Stimulated activated CD4-positive, alpha-beta T cell treated with anti-CD3 and anti-CD28 coated beads, Interleukin-12 subunit alpha, Interleukin-12 subunit beta, amount 100 ng/mL, for 4 hours (primary cell): ENCODE results near the gene EIF4G3.
"Not testable (repeated sequence)": the region's sequence is repeated elsewhere in the genome, so short reads cannot be mapped to it uniquely, and the experiment has no call there.

Source experiments
- DNase-seq: peaks from one replicate; pipeline ENCODE4 v3.0.0-alpha.2; 2020

Gene EIF4G3

GRCh38 chr1:21065851-21066250 lies 110.8 kb downstream of the EIF4G3 start:
- no peak for DNase-seq

- DNase-seq, result no peak
These were observed 112.6 kb downstream of the EIF4G3 start for GRCh38 chr1:21064057-21064456.

- no peak for DNase-seq
These were observed 116.2 kb downstream of the EIF4G3 start for GRCh38 chr1:21060523-21060922.

- no peak for DNase-seq
These were observed 117.7 kb downstream of the EIF4G3 start for GRCh38 chr1:21059021-21059420.

- DNase-seq, result no peak
These were observed 118.5 kb downstream of the EIF4G3 start for GRCh38 chr1:21058035-21058793.

GRCh38 chr1:21053189-21053928 lies 123.3 kb downstream of the EIF4G3 start:
- DNase-seq, result not testable (repeated sequence)

- no peak for DNase-seq
These were observed 124.7 kb downstream of the EIF4G3 start for GRCh38 chr1:21052034-21052433.

GRCh38 chr1:21051177-21051825 lies 125.4 kb downstream of the EIF4G3 start:
- no peak for DNase-seq

- no peak for DNase-seq
These were observed 126.7 kb downstream of the EIF4G3 start for GRCh38 chr1:21050031-21050430.

- DNase-seq, result no peak
These were observed 128.2 kb downstream of the EIF4G3 start for GRCh38 chr1:21048462-21048861.

- DNase-seq, result no peak
These were observed 130.6 kb downstream of the EIF4G3 start for GRCh38 chr1:21046132-21046531.

GRCh38 chr1:21045351-21045750 lies 131.3 kb downstream of the EIF4G3 start:
- DNase-seq, result no peak

- no peak for DNase-seq
These were observed 133.6 kb downstream of the EIF4G3 start for GRCh38 chr1:21042929-21043605.

- DNase-seq, result no peak
These were observed 135.2 kb downstream of the EIF4G3 start for GRCh38 chr1:21041541-21041940.

GRCh38 chr1:21037091-21037490 lies 139.6 kb downstream of the EIF4G3 start:
- no peak for DNase-seq

- DNase-seq, result no peak
These were observed 140.9 kb downstream of the EIF4G3 start for GRCh38 chr1:21035794-21036193.

GRCh38 chr1:21034725-21035628 lies 141.7 kb downstream of the EIF4G3 start:
- no peak for DNase-seq

- no peak for DNase-seq
These were observed 144.0 kb downstream of the EIF4G3 start for GRCh38 chr1:21032741-21033140.

GRCh38 chr1:21030181-21030580 lies 146.5 kb downstream of the EIF4G3 start:
- no peak for DNase-seq

GRCh38 chr1:21028520-21029145 lies 148.1 kb downstream of the EIF4G3 start:
- DNase-seq, result no peak

GRCh38 chr1:21027805-21028204 lies 148.9 kb downstream of the EIF4G3 start:
- DNase-seq, result no peak

- no peak for DNase-seq
These were observed 151.8 kb downstream of the EIF4G3 start for GRCh38 chr1:21024918-21025317.
